ENCODE data around the gene TRIO. TPM values are rescaled to one million over a fixed set of nuclear protein-coding genes. Genes with fewer than 3 reads are reported as not detected.

The TRIO gene
- polyA plus RNA-seq, 4 donors, result 84.9 to 106 (median 95.6) TPM

DNA sequence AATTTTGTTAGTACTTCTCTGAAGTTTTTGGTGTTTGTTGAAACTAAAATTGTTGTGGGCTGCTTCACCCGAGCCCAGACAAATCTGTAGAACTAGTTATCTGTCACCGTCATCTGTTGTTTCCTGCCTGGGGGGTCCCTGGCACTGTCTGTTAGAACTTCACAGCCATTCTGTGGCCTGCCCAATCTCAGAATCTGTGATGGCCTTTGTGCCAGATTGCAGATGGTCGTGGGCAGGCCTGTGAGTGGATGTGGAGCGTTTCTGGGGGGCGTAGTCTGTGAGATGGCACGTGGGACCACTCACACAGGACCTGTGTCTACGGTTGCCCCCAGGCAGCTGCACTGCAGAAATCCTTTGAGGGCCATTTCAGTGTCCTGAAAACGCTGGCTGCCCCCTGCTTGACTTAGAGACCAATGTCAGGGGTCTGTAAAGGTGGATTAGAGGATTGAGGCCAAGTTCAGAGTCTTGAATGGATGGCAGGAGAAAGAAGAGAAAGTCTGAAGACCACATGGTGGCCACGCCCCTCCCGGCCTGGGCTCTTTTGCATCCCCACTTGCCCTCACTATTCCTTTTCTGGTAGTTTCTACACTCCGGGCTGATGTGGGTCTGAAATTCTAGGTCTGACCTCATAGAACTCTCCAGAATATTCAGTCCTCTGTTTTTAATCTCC, 38.3 kb downstream of the TRIO start:
- no peak for DNase-seq (ENCODE audit: low read depth in 4 of 4, low spot score in 3 of 4)

DNA sequence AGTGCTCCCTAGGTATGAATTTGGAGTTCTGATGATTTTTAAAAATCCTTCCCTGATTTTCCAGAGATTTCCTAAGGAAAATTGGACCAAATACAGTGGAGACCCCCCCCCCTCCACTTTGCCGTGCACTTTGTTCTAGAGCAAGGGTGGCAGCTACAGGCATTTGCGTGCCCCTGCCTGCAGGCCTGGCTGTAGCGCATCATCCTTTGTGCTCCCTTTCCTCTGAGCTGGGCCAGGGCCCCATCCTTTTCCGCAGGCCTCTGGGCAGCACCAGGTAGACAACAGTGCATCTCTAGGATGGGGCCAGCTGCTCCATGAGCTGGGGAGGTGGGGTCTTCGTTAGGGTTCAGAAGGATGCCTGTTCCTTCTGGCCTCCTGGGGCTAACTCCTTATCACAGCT, 39.6 kb downstream of the TRIO start:
- no peak for DNase-seq (ENCODE audit: low read depth in 4 of 4, low spot score in 3 of 4)

DNA sequence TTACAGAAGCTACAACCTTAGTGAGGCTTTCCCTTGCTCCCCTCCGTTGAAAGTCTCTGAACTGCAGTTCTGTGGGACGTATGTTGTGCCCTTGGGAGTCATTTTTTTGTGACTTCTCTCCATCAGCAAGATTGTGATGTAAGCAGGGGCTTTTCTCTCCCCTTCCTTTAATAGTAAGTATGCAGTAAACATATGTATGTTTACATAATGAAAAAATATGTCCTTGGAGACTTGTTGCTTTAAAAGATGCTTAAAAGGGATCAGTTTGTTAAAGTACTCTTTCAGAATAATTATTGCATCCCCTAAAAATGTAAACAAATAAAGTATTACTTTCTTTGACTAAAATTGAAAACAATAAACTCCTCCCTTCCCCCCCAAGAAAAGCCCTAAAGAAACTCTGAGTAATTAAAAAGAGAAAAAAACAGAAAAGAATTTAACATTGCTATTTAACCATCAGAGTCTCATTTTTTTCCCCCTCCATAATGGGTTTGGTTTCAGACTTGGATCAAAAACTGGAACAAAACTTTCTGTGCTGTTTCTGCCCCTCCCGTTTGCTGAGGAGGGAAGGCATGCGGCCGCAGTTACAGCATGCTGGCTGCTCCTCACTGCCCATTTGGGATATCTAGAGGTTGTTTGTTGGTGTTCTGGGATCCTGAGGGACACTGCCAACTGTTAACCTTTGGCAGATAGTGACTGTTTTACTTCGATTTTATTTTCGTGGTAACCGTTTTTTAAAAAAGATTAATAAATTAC, 40.2 kb downstream of the TRIO start:
- no peak for DNase-seq (ENCODE audit: low read depth in 4 of 4, low spot score in 3 of 4)

DNA sequence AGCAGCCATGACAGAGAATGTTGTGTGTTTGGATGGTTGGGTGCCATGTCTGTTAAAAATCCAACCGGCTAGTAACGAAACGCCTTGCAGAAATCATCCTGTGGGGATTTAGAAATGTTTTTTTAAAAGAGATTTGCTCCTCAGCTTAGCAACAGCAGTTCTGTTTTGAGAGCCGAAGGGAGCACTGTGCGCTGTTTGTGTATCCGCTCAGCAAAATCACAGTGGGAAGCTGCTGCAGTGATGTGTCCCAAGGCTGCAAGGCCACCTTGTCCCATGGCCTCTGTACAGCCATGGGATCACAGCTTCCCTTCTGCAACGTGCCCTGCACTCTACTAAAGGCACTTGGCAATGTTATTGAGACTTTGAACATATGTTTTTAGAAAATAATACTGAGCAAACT, 40.9 kb downstream of the TRIO start:
- DNase-seq (ENCODE audit: low read depth in 4 of 4, low spot score in 3 of 4), result no peak

DNA sequence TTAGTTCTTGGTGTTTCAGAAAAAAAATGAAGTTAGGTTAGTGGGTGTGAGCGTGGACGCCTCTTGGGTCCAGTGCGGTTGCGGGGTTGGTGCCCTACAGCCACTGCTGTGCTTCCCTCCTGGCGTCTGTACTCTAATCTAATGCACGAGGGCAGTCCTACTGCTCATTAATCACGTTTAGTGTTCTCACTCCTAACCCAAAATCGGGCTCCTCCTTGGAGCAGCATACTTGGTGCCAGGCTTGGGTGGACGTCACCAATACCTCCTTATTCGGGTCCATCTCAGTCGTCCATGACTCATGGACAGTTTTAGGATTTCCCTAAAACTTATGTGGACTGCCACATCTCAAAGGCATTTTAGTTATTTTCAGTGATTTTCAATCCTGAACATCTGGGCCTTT, 41.6 kb downstream of the TRIO start:
- DNase-seq (ENCODE audit: low read depth in 4 of 4, low spot score in 3 of 4), result no peak

DNA sequence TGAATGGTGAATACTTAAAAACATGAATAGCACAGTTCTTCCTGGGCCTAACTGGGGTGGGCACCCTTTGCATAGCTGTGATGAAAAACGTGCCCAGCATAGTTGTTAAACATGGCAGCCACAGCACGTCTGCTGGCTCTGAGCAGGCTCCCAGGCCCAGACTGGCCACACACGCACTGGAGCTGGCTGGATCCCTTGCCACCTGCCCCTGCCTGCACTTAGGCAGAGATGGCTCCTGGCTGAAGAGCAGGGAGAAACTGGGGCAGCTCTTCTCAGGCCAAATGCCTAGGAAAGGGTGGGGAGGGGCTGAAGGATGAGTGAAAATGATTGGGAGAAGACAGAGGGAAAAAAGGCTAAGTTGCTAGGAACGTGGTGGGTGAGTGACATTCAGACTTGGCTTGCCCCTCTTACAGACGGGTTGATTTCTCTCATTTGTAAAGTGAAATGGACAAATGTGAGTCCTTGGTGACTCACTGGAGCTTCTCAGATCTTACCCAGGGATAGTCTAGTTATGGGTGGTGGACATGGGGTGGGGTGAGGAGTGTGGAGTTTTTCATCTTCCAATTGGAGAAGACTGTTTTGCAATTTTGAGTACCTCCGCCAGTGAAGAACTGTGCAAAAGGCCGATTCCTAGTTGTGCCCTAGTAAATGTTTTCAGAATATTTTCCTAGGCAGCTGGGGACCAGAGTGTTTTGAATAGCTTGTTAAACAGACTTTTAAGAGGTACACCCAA, 42.4 kb downstream of the TRIO start:
- DNase-seq (ENCODE audit: low read depth in 4 of 4, low spot score in 3 of 4), result no peak

DNA sequence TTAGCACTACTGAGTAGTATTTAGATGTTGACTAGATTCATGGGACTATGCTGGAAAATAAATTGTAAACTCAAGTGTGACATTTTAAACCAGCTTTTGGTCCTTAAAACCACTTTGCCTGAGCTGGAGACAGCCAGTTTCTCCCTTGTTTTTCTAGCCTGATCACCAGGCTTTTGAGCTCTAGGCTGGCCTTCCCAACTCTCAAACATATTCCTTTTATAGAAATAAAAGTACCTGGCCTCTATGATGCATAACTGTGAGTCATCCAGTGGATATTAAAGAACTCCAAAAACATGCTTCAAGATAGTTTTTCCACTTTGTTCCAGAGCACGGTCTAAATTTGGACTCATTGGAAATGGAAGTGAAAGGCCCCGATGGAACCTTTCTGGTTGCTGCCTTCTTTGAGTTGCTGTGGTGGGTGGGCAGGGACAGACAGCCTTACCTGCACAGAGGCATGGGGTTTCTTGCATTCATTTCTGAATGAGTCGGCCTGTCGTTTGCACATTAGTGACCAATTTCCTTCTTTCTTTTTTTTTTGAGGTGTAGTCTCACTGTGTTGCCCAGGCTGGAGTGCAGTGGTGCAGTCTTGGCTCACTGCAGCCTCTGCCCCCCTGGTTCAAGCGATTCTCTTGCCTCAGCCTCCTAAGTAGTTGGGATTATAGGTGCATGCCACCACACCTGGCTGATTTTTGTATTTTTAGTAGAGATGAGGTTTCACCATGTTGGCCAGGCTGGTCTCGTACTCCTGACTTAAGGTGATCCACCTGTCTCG, 43.1 kb downstream of the TRIO start:
- no peak for DNase-seq (ENCODE audit: low read depth in 4 of 4, low spot score in 3 of 4)

DNA sequence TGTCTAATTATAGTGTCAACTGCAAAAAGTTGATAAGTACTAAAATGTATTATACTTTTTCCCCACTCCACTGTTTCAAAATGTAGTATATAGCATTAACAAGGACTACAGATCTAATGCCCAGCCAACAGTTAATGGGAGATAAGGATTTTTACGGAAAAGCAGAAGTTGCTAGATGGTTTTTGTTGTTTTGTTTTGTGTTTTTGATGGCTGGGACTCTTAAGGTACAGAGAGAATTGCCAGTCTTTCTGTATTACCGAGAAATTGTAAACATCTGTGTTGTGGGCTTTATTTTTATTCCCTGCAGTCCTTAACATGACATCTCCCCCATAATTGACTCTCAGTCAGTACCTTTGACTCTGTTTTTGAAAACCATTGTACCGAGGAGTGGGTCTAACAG, 44.0 kb downstream of the TRIO start:
- DNase-seq (ENCODE audit: low read depth in 4 of 4, low spot score in 3 of 4), result no peak

DNA sequence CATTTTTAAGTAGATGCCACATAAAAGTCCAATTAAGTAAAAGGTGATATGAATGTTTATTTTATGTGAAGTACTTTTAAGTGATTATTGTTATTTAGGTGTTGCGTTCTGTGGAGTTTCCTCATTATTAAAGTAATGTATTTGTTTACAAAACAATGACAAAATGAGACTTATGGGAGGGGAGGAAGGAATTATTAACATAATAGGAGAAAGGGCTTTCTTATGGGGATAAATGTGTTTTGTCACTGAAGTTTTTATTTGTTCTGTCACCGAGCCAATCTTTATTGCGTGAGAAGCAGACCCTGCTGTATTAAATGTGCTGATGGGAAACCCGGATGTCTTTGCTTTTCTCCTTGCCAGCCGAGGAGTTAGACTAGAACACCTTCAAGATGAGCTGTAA, 44.5 kb downstream of the TRIO start:
- DNase-seq (ENCODE audit: low read depth in 4 of 4, low spot score in 3 of 4), result no peak

DNA sequence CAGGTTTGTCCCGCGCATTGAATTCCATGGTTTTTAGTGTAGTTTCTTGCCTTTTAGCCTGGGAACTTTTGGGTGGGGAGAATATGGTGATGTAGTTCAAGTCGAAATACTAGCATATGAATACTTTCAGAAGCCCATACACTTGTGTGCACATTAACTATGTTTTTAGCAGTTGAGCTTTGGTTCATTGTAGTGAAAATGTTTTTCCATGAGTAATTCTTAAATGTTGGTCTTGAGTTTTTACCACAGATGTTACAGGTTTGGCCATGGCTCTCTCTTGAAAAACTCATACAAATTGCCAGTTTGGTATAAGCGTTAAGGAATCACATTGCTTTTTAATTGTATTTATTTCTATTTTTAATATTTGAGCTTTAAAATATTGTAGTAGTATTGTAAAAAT, 45.6 kb downstream of the TRIO start:
- no peak for DNase-seq (ENCODE audit: low read depth in 4 of 4, low spot score in 3 of 4)

DNA sequence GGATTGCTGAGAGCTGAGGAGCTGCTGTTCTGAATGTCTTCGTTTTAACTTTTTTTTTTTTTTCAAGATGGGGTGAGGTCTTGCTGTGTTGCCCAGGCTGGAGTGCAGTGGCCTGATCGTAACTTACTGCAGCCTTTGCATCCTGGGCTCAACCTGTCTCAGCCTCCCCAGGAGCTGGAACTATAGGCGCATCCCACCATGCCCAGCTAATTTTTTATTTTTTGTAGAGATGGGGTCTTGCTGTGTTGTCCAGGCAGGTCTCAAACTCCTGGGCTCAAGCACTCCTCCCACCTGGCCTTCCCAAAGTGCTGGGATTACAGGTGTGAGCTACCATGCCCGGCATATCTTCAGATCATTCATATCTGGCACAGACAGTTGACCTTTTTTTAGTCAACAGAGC, 46.5 kb downstream of the TRIO start:
- no peak for DNase-seq (ENCODE audit: low read depth in 4 of 4, low spot score in 3 of 4)

DNA sequence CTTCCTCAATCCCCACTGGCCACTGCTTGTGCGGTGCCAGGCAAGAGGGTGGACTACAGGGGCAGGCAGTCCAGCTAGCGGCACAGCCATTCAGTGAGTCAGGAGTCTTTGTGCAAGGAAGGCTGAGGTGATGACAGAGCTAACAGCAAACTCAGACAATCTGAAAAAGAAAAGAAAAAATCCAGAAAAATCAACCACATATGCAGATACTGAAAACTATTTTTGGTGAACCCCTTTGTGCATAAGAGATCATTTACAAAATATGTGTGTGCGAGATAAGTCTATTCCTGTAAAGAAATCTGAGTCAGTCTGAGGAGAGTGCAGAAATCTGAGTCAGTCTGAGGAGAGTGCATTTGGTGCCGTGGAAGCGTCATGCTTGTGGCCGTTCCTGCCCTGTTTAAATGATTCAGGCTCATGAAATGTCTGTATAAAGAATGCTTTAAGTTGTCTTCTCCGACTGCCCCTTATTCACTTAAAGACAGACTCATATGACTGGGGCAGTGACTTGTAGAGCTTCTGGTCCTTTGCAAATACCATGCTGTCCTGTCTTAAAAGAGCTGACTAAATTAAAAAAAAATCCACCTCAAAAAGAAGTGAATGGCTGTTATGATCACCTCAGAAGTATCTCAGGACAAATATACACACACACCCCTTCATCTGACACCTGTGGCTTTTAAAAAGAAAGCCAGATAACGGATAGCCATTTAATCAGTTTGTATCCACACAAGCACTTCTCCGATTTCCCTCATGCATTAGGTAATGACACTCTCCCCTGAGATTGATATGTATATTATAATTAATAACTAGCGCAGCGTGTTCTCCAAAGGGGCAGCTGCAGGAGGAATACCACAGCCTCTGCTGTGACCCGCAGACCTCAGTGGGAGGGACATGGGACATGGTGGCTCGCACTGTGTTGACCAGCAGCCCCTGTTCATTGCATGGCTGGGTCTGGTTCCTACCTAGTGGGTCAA, 47.3 kb downstream of the TRIO start:
- DNase-seq (ENCODE audit: low read depth in 4 of 4, low spot score in 3 of 4), result no peak

DNA sequence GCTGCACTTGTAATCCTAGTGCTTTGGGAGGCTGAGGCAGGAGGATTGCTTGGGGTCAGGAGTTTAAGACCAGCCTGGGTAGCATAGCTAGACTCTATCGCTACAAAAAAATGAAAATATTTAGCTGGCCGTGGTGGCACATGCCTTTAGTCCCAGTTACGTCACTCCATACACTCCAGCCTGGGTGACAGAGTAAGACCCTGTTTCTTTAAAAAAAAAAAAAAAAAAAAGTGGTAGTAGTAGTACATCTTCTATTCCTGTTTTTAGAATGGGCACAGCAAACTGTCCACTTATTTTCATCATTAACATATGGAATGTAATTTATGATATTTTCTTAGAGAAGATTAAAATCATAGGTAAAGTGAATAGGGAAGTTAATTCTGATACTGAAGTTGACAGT, 48.2 kb downstream of the TRIO start:
- no peak for DNase-seq (ENCODE audit: low read depth in 4 of 4, low spot score in 3 of 4)

DNA sequence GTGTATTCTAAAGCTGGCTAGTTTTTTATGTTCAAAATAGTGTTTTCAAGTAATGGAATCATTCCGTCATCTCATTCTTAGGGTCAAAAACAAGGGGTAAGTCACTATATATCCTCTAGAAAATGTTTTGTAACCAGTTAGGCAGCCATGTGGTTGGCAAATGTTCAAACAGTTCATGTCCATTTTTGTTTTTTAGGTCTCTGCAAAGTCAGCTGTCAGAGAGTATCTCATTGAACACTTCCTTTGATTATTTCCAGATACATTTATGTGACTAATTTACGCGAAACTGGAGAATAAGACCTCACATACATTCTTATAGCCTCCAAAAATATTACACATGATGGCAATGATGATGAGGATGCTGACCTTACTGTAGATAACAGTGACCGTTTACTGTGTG, 50.4 kb downstream of the TRIO start:
- no peak for DNase-seq (ENCODE audit: low read depth in 4 of 4, low spot score in 3 of 4)

DNA sequence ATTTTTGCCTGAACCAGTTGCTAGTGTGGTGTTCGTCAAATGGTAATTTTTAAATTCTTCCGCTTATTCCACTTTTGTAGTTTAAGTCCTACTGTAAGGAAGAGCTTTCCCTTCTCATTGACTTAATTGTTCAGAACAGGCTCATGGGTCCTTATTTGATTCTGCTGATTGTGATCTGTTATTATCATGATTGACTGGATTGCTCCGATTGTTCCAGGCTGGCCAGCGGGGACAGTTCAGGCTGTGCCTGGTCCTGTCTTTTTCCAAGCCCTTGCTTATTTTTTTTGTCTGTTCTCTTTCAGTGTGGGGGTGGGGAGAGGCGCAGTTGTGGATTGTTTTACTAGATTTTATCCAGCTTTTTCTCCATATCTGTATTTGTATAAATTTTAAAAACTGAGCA, 52.4 kb downstream of the TRIO start:
- no peak for DNase-seq (ENCODE audit: low read depth in 4 of 4, low spot score in 3 of 4)

DNA sequence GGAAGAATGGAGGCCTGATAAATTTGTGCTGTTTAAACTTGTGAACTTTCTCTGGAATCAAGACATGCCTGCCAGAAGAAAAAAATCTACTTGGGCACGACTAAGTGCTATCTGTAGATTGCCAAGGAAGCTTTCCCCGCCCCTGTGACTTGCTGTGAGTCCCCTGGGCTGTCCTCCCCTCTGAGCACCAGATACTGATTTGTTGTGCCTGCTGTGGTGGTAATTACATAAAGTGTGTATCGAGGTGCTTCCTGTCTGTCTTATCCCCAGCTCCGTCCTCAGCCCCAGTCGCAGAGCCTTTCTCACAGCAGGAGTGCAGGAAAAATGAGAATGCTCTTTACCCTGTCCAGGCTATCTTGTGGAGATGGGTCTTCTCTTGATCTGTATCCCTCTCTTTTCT, 53.9 kb downstream of the TRIO start:
- DNase-seq (ENCODE audit: low read depth in 4 of 4, low spot score in 3 of 4), result no peak

DNA sequence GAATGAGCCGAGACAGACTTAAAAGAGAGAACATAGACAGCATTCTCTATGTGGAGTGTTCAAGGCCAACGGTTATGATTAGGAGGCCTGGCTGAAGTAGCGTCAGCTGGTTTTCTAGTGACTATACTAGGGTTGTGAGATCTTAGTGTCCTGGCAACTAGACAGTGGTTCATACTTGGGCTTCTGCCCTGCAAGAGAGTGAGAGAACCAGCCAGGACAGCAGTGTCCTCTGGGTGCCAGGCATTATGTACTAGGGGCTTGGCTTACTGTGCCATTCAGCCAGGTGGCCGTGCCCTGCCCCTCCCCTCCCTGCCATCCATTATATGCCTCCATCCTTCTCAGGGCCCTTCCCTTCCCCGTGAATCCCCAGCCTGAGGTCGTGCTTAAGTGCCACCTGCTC, 56.8 kb downstream of the TRIO start:
- no peak for DNase-seq (ENCODE audit: low read depth in 4 of 4, low spot score in 3 of 4)

DNA sequence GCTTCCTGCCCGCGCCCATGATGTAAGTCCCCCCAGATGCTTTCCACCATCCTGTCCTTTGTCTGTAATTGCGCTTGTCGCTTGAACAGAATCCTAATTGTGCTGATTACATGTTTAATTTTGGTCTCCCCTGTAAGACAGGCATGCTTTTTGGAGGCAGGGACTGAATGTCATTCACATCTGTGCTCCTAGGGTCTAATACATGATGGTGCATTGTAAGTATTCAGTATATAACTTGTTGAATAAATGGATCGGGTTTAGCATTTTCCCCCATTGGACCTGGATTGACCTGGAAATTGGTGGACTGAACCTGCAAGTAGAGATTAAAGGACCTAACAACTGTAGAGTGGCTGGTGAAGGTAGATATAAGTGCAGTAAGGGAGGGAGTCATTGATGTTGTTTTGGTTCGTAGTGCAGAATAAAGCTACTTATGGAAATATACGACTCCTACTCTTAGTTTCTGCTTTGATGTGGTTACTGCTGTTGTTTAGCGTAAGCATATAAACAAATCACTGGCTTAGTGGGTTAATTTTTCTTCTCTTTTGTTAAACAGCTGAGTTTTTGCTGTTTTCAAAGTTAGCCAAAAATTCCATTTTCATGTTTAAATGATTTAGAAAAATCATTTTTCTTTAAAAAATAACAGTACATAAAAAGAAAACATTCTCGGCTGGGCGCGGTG, 57.3 kb downstream of the TRIO start:
- DNase-seq (ENCODE audit: low read depth in 4 of 4, low spot score in 3 of 4), result no peak

DNA sequence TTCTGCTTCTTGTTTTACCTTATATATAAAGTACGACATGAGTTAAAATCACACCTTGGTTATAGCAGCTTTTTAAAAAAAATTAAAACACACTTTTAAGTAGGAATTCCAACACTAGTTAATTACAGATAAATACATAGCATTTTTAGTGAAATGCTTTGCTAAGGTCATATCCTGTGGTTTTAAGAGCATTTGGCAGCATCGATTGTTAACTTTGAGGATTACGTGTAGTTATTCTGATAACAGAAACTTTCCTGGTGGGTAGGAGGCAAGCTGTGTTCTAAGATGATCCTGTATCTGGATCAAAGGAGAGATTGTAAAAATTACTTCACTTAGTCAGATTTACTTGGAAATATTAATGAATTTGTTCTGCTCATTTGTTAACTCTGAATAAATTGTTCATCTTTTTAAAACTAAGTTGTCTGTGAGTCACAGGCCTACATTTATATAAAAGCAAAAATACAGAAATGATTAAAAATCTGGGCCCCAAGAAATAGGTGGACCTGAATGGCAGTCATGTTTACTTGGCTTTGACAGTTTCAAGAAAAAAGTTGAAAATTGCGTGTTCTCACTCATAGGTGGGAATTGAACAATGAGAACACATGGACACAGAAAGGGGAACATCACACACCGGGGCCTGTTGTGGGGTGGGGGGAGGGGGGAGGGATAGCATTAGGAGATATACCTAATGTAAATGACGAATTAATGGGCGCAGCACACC, 58.3 kb downstream of the TRIO start:
- no peak for DNase-seq (ENCODE audit: low read depth in 4 of 4, low spot score in 3 of 4)
